Measurements from ENCODE around the gene DNASE1L1.

DNASE1L1 gene

DNA sequence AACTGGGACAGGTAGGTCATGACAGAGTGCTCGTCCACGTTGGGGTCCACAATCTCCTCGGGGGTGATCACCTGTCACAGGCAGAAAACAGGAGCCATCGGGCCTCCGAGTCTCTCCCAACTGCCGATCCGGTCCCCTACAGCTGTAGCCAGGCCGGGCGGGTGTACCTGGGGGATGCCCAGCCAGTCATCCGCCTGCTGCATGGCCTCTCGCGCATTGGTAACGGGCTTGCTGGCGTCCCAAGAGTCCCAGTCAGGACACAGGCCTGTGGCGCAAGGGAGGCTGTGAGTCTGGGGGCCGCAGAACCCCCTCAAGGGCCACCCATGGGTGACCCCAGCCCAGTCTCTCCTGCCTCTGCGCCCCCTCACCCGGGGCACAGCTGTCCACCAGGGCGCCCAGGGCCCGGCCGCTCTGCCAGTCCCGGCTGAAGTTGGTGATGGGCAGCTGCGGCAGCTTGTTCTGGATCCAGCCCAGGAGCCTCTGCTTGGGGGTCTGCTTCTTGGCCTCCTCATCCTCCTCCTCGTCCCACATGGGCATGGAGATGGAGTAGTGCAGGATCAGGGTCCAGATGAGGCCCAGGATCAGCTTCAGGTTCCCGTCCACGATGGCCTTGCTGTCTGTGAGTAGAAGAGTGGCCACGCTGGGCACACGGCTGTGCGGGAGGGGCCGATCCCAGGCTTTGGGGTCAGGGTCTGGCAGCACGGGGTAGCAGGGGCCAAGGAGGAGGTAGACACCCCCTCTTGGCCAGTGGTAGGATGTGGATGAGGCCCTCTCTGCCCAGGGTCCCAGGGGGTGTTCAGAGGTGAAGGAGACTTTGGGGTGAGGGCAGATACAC lies 41.4 kb downstream of the DNASE1L1 start:
- DNase-seq (ENCODE audit: low spot score): no peak

DNA sequence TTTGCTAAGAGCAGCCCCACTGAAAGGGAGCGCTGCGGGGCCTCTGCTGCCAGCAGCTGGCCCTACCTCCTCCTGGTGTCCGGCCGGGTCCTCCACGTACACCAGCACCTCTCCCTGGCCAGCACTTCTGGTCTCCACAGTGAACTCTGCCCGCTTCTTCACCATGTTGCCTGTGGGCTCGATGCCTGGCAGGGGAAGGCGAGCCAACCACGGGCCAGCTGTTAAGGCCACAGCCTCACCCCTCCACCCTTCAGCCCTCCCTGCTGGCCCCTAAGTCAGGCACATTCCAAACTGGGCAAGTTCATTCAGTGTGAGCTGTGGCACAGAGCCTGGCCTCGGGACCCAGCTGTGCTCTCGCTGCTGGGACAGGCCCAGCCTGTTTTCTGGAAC lies 42.4 kb downstream of the DNASE1L1 start:
- no peak for DNase-seq (ENCODE audit: low spot score)

DNA sequence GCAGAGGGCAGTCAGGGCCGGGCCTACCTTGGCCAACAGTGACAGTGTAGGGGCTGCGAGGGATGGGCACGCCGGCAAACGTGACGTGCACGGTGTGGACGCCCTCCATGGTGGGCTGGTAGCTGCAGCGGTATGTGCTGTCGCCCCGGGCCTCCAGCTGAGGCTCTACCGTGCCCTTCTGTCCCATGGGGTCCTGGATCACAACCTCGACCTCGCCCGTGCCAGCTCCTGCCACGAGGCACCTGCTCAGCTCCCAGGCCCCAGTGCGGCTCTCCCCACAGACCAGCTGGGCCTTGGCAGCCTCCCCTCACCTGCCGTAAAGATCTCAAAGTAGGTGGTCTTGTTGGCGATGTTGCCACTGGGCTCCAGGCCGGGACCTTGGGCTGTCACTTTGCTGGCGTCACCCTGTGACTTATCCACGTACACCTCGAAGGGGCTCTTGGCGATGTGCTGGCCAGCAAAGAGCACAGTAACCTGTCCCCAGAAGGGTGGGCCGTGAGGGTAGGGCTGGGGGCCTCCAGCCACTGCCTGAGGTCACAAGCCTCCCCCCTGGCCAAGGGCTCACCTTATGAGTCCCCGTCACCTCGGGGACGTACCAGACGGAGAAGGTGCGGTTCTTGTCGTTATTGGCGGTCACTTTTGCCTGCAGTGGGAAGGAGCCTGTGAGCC lies 42.9 kb downstream of the DNASE1L1 start:
- DNase-seq (ENCODE audit: low spot score): no peak

DNA sequence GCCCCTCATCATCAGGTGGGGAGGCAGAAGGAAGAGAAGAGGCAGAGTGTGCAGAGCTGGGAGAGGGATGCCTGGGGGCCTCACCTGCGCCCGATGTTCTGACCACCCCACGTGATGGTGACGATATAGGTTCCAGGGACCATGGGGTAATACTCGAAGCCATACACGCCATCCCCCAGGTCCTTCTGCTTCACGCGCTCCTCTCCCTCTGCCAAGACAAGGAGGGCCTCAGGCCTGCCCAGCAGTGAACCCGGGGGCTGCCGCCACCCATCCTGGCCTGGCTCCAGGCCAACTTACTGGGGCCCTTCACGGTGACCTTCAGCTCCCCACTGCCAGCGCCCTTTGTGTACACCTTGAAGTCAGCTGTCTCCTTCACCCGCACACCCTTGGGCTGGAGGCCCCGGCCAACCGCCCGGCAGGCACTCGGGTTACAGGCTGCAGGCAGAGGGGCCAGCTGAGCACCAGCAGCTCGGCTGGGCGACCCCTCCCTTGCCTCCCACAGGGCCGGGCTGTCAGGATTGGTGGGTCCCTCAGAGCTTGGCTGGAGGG lies 43.9 kb downstream of the DNASE1L1 start:
- DNase-seq (ENCODE audit: low spot score): no peak

DNA sequence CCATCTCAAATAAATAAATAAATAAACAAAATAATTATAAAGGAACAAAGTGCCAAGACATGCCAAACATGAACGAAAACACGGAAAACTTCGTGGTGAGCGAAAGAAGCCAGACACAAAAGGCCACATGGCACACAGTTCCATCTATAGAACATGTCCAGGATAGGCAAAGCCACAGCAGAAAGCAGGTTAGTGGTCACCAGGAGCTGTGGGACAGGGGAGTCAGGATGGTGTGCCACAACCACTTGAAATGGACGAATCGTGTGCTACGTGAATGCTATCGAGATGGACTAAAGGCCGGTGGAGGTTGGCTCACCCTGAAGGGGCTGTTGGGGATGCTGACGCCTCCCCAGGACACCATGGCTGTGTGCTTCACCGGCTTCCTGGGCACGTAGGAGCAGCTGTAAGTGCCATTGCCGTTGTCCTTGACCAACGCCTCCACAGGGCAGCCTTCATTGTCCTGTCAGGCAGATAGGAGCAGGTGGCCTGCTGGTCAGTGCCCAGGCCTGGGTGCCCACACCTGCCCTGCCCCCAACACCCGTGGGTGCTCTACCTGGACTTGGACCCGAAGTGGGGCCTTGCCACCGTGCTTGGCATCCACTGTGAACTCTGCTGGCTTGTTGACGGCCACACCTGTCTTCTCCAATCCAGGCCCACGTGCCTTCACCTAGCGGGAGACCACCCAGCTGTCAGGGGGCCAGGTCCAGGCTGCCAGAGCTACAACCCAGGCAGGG lies 45.2 kb downstream of the DNASE1L1 start:
- no peak for DNase-seq (ENCODE audit: low spot score)

DNA sequence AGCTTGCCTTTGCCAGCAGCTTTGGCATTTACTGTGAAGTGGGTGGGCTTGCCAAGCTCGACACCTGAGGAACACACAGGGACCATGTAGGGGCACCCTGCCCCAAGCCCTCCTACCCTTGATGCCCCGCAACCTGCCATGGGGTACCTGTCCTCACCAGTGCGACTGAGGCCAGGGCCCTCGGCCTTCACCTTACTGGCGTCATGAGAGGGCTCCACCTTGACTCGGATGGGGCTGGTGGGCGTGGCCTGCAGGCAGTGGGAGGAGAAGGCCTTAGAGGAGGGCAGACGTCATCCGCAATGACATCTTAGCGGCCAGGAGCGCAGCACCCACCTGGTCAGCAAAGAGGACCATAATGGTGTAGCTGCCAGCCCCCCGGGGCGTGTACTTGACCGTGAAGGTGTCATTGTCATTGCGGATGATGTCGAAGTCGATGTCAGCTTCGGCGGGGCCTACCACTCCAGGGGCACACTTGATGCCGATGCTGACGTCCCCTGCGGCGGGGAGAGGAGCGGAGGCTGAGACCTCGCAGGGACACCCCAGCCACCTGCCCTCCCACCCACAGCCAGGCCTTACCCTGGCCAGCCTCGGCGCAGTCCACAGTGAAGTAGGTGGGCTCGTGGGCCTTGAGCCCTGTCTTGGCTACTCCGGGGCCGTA lies 46.8 kb downstream of the DNASE1L1 start:
- DNase-seq (ENCODE audit: low spot score): no peak

DNA sequence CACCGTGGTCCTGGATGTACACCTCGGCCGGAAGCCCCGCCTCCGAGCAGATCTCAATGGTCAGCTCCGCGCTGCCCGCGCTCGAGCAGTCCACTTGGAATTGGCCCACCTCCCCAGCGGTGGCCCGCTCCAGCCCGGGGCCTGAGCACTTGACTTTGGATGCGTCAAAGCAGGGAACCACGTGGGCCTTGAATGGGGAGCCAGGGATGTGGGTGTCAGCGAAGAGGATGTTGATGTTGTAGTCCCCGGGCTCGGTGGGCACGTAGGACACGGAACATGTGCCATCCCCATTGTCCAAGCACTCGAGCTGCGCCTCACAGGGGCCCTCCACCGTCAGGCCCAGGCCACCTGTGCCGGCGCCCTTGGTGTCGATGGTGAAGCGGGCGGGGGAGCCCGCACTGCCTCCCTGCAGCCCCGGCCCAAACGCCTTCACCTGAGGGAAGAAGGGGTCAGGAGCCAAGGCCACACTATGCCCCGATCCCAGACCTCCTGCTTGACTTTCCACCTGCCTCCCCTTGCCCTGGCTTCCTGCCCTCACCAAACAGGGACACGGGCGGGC lies 48.8 kb downstream of the DNASE1L1 start:
- DNase-seq (ENCODE audit: low spot score): no peak

DNA sequence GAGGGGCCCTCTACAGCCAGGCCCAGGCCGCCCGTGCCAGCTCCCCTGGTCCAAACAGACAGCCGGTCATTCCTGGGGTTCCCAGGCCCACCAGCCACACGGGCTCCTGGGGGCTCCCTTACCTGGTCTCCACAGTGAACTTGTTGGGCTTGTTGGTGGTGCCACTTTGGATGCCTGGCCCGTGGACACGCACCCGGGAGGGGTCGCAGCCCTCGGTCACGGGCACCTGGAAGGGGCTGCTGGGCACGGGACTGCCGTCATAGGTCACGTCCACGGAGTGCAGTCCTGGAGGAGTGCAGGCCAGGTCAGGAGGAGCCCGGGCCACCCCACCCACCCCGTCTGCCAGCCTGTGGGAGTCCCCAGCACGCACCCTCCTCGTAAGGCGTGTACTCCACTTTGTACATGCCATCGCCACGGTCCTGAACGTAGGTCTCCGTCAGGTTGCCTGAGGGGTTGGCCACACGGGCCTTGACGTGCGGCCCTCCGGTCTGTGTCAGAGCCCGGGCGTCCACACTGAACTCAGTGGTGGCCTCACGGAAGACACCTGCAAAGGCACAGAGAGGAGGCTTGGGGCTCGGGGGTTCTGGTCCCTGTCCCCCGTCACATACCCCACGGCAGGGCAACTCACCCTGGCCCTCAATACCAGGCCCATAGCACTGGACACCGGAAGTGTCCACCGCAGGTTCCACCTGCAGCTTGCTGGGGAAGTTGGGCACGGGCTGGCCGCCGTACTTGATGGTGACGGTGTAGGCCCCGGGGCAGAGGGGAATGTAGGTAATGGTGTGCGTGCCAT lies 49.5 kb downstream of the DNASE1L1 start:
- DNase-seq (ENCODE audit: low spot score): no peak

DNA sequence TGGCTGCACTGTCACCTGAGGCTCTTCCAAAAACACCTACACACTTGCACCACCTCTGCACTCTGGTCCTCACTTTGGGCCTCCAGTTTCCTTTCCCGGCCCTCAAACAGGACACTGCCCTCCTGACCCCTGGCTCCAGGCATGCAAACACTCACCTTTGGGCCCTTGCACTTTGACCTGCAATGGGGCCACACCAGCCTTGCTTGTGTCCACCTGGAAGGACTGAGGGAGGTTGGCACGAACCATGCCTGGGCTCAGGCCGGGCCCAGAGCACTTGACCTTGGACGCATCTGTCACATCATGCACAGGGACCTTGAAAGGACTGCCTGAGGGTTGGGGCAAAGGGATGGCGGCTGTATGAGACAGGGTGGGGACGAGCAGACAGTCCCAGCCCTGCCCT lies 50.2 kb downstream of the DNASE1L1 start:
- no peak for DNase-seq (ENCODE audit: low spot score)

DNA sequence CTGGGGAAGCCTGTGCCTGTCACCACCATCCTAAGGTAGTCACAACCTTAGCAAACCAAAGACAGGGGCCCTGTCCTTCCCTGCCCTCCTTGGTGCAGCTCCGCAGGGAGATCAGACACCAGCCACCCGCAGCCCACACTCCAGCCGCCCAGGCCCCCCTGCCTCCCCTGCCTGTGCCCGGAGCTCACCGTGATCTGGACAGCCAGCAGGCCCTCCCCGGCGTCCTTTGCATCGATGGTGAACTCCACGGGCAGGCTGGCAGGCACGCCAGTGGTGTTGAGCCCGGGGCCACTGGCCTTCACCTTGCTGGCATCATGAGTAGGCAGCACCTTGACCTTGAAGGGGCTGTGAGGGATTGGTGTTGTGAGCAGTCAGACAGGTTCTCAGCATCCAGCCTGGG lies 51.0 kb downstream of the DNASE1L1 start:
- no peak for DNase-seq (ENCODE audit: low spot score)

DNA sequence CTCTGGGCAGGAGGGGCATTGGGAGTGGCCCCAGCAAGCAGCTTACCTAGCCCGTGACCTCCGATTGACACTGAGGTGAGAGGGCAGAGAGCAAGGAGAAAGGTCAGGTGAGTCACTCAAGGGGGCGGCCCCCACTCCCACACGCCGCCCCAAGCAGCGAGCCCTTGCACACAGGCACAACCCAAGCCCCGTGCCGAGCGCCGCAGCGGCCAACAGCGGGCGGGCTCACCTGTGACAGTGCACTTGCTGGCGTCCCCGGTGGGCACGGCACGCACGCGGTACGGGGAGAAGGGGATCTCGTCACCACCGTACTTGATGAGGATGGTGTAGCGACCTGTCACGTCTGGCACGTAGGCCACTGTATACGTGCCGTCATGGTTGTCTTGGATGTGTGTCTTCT lies 51.8 kb downstream of the DNASE1L1 start:
- DNase-seq (ENCODE audit: low spot score): no peak

DNA sequence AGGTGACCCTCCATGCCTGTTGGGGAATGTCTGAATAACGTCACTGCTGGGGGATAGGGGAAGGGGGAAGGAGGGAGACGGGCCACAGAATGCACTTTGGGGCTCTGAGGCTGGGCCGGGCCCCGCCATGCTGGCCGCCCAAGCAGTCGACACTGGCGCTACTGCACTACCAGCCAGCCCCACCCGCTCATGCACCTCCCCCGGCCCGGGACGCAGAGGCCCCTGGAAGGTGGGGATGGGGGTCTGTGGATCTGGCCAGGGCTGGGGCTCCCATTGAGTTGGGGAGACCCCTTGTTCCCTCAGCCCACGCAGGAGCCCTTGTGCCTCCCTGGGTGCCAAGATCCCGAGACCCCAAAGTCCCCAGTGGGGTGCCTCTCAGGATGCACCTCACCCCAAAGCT lies 52.5 kb downstream of the DNASE1L1 start:
- no peak for DNase-seq (ENCODE audit: low spot score)

DNA sequence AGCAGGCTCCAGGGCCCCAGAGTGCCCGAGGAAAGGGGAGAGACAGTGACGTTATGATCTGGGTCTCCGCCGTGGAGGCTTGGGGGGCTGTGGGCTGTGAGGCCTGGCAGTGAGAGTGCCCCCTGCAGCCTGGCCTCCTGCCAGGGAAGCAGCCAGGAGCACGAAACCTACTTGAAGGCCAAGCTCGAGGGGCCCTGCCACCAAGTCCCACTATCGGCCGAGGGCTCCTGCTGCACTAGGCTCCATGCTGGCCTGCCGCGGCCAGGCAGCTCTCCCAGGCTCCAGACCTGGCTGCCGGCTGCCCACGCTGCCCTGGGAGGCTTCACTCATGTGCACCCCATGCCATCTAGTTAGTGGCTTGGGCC lies 53.3 kb downstream of the DNASE1L1 start:
- DNase-seq (ENCODE audit: low spot score): no peak

DNA sequence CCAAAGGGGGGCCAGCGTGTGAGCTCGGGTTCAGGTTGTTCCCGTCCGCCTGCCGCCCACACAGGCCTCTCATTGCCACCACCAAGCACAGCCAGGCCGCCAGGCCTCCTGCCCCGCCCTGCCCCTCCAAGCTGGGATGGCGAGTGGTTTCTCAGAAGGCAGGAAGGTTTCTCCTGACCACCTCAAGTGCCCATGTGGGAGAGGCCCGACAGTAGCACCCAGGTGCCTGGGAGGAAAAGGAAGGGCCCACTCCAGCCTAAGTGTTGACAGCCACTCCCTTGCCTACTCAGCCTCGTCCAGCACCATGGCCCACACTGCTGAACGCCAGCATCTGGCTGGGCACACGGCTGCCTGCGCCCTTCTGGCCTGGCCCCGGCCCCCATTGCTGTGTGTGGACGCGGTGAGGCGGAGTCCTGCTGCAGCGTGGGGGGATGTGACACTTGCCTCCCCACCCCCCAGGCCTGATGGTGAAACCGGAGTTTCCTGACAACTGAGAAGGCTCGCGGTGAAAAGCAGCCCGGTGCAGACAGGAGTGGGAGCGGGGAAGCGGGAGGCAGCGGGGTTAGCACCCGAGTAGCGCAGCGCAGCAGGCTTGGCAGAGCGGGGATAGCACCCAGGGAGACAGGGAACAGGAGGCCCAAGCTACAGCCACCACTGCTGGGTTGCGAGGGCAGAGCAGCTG lies 53.8 kb downstream of the DNASE1L1 start:
- no peak for DNase-seq (ENCODE audit: low spot score)

DNA sequence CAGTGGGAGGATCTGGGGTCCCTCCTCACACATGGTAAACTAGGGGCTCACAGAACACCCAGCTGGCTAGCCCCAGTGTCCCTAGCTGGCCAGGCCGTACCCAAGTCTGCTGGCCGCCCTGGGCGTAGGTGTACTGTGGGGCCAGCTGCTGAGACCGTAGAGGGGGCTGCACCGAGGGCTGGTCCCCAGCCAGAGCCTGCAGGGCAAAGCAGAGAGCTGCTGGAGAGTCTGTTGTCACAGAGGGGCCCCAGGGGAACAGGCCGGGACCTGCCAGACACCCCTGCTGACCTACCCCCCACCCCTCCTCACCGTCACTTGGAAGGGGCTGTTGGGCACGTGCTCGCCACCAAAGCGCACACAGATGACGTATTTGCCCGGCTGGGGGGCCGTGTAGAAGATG lies 54.5 kb downstream of the DNASE1L1 start:
- DNase-seq (ENCODE audit: low spot score): no peak

DNA sequence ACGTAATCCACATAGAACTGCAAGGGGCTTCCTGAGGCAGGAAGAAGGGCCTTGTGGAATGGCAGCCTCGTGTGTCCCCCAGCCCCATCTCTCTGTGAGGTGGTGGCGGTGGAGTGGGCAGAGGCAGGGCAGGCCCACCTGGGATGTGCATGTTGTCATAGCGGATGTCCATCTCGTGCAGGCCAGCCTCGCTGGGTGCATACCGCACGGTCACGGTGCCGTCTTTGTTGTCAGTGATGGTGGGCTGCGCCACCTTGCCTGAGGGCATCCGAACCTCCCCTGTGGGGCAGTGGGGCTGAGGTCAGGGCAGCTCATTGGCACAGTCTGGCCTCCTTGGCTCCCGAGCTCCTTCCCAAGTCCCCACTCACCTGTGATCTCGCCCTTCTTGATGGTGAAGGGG lies 55.0 kb downstream of the DNASE1L1 start:
- no peak for DNase-seq (ENCODE audit: low spot score)

DNA sequence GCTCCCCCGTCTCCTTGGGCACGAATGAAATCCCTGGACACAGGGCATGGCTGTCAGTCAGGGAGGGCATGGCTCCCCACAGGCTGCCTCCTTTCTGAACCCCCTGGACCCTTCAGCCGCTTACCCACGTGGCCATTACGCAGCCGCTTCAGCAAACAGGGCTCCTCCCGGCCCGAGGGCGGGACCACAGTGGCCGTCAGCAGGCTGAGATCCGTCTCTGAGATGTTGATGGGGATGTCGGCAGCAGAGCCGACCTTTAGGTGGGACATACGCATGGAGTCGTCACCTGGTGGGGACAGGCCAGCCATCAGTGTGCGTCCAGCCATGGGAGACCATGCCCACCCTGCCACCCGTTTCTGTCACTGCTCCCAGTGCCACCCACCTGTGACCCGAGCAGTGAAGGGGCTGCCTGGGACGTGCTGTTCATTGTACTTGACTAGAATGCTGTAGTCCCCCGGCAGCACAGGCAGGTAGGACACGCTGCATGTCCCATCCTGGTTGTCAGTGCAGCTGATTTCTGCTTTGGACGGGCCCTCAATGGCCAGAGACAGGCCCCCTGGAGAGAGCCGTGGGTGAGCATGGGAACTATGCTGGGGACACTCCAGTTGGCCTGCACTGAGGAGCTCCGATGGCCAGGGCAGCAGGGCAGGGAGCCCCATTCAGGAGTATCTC lies 55.7 kb downstream of the DNASE1L1 start:
- no peak for DNase-seq (ENCODE audit: low spot score)

DNA sequence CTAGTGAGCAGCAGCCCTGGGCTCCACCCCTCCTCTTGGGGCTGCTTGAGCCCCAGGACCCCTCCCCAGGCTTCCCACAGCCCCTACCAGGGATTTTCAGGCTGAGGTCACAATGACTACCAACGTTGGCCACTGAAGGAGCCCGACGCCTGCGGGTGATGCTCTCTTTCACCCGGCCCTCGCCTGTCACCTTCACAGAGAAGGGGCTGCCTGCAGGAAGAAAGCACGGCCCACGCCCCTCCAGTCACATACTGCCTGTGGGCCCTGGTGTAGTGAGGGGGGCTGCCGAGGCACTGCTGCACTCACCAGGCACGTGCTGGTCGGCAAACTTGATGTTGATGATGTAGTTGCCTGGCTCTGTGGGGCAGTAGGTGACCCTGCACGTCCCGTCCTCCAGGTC lies 56.6 kb downstream of the DNASE1L1 start:
- DNase-seq (ENCODE audit: low spot score): no peak

DNA sequence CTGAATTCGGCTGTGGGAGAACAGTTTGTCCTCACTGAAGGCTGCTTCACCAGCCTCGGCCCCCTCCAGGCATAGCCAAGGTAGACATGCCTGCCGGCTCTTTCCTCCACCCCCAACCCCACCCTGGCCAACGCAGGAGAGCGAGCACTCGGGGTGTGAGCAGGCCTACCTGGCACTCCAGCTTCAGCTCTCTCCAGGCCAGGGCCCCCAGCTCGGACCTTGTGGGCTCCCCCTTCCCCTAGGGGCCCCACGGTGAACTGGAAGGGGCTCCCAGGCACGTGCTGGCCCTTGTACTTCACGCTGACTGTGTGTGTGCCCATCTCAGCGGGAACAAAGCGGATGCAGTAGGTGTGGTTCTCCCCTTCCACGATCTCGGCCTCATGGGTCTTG lies 57.0 kb downstream of the DNASE1L1 start:
- no peak for DNase-seq (ENCODE audit: low spot score)
